Stimulated activated CD8-positive, alpha-beta memory T cell treated with anti-CD3 and anti-CD28 coated beads, Interleukin-7, amount 100 ng/mL, for 4 hours (primary cell): Measurements from ENCODE around the gene HUWE1.

Experiments
- DNase-seq, 2 donors: peaks; one replicate each; pipeline ENCODE4 v3.0.0-alpha.2; 2020; ENCODE audit warnings: low read depth in 2 of 2

The HUWE1 gene

GRCh38 chrX:53621418-53621986 lies 65.0 kb downstream of the HUWE1 start:
- no peak for DNase-seq

GRCh38 chrX:53616946-53617345 lies 69.6 kb downstream of the HUWE1 start:
- no peak for DNase-seq

DNA sequence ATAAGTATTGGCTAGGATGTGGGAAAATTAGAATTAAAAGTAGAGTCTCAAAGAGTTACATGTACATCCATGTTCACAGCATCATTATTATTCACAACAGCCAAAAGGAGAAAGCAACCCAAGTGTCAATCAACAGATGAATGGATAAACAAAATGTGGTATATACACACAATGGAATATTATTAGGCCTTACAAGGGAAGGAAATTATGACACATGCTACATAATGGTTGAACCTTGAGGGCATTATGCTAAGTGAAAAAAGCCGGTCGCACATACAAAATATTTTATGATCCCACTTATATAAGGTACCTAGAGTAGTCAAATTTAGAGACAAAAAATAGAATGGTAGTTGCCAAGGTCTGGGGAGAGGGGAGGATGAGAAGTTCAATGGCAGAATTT lies 80.1 kb downstream of the HUWE1 start:
- no peak for DNase-seq

DNA sequence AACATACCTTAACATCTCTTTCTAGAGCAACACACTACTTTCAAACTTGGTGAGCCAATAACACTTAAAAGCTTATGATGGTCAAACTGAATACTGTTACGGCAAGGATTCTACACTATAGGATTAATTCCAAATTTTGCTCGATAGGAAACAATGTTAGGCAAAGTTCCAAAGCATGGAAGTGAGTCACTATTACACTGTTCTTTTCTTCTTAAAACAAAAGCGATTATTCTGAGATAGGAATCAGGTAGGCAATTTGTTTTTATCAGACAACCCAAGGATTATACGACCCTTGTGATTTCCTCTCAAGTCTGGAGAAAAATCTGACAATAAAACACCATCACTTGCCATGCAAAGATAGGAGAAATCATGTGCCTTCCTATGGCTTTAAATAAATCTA lies 81.5 kb downstream of the HUWE1 start:
- DNase-seq = no peak

- DNase-seq = no peak
These were observed 86.6 kb downstream of the HUWE1 start for GRCh38 chrX:53599781-53600396.

DNA sequence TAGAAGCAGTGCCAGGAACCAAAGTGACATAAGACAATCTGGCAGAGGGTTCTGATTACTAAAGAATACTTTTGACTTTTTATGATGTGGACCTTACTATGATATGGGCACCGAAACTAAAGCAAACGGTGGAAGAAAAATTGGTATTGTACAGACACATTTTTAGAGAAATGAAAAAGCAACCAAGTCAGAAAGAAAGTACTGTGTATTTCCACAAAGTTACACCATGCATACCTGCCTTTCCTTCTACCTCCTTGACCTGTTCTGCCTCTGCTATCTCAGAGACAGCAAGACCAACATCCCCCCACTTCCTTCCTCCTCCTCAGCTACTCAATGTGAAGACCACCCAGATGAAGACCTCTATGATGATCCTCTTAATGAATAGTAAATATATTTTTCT lies 88.3 kb downstream of the HUWE1 start:
- DNase-seq = no peak

- no peak for DNase-seq
These were observed 91.2 kb downstream of the HUWE1 start for GRCh38 chrX:53595266-53595810.

DNA sequence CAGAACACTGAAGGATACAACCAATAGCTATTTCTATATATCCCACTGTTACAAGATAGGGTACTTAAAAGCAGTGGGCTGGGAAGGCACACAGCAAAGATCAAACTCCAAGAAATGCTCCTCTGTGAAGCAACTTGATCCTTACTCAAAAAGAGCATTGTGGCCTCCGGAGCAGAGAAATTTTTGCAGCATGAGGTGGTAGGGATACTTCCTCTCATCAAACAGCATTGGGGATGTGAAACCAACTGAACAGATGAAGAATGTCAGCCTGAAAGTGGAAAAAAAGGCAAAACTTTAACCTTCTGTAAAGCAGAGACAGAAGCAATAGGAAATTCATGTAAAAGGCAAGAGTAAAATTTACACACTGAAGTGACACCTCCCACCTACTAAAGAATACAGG lies 92.2 kb downstream of the HUWE1 start:
- no peak for DNase-seq

DNA sequence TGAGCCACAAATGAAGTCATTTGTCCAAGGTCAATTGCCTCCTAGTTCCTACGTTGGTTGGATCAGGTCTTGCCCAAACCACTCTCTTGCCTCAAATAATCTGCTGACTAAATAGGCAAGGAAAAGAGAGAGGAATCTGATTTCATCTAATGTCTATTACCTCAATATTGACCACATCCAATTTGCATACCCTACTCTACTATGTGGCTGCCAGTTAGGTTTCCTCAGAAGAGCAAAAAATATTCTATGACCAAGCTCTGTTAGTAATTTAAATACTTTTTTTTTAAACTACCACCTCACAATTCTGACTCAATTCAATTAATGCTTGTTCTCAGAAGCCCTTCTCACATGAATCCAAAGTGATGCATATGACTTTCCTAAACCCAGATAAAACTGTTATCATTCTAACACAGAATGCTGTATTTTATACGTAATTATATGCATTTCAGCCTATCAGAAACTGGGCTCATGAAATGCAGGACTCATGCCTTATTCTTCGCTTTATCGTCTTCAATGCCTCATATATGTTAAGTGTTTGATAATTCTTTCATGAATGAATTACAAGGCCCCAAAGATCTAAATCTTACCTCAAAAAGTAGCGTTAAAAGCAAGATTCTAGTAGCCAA lies 98.6 kb downstream of the HUWE1 start:
- no peak for DNase-seq

- no peak for DNase-seq
These were observed 101.6 kb downstream of the HUWE1 start for GRCh38 chrX:53584891-53585290.

DNA sequence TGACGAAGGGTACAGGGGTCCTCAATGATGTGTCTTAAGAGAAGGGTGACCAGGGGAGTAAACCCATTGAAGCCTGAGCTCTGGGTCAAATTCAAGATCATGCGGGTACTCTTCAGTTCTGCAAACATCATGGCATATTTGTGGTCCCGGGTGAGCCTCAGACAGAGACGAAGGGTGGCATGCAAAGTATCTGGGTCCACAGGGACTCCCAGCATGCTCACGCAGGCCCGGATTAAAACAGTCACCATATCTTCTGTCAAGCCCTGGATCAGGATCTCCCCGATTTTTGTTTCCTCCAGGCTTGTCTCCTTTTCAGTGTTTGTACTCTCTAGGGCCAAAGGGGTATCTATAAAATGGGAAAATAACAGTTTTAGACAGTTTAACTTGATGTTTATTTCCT lies 102.9 kb downstream of the HUWE1 start:
- no peak for DNase-seq

DNA sequence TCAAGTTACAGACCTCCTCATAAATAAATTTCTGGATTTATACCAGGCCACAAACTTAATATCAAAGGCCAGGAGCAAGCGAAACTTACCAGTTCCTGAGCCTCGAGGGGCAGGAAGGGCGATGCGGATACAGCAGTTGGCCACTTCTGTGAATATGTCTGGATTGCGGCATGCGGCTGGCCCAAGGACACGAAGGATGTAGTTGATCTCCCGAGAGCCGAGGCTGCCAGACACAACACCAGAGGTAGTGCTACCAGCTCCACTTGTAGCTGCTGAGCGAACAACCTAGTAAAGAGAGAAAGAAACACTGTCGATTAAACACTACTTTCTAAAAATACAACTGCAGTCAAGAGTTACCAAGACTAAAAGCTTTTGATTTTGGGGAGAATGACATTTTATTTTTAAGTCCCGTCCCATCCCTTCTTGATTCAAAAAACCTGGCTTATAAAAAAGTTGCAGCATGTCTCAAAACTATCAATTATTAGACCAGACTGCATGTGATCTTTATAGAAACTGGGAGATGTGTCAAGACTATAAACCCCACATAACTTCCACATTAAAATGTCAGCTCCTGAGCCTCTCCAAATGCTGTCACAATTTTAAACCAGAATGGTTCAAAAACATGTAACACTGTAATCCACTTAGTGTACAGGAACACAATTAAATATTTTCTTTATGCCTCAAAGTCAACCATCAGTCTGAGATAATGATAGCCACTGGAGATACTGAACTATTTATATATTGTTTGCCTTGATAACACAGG lies 105.6 kb downstream of the HUWE1 start:
- DNase-seq = no peak

- DNase-seq = no peak
These were observed 115.0 kb downstream of the HUWE1 start for GRCh38 chrX:53571494-53571893.

DNA sequence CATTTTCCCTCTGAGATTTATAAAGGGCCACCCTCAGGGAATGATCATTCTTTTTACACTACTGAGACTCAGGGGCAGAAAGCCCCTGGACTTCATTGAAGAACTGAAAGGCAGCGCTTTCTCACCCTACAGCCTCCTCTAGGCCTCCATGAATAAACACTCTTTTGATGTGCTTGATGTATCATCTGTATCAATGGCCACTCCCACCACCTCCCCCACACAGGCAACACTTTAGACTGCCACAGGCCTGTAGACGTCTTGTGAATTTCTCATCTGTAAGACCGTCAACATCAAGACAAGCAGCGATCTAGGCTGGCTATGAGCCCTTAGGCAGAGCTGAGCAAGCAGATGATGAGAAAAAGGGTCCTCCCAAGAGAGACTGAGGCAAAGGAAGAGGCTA lies 123.2 kb downstream of the HUWE1 start:
- no peak for DNase-seq

- no peak for DNase-seq
These were observed 124.6 kb downstream of the HUWE1 start for GRCh38 chrX:53561912-53562311.

DNA sequence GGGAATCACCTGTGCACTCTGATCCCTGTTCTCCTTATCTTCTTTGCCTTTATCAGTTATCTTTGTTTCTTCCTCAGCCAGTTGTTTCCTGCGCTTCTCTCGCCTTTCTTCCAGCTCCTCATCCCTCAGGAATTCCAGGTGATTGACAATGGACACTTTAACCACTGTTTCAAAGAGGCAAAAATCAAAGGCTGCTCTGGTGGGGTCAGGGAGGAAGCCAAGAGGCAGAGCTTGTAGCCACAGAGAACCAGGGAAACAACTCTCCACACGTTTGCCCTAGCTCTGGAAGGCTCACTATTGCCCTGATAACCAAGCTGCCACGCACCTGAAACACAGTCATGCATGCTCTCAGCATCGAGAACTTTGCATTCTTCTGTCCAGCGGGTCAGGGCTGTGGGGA lies 127.9 kb downstream of the HUWE1 start:
- no peak for DNase-seq

DNA sequence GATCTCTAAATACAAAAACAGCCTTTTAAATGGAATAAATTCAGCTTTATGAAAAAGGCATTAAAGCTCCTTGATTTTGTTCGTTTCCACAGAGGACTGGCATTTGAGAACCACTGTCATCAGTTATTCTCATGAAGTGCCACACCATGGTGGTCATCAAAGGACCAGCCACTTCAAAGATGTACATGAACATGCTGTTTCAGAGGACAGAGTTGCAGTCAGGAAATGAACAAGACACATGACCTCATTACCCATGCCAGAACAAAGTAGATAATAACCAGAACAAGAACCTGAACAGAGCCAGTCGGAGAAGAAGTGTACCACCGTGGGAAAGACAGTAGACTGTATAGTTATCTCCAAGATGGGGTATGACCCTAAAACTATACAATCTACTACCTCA lies 129.7 kb downstream of the HUWE1 start:
- no peak for DNase-seq

DNA sequence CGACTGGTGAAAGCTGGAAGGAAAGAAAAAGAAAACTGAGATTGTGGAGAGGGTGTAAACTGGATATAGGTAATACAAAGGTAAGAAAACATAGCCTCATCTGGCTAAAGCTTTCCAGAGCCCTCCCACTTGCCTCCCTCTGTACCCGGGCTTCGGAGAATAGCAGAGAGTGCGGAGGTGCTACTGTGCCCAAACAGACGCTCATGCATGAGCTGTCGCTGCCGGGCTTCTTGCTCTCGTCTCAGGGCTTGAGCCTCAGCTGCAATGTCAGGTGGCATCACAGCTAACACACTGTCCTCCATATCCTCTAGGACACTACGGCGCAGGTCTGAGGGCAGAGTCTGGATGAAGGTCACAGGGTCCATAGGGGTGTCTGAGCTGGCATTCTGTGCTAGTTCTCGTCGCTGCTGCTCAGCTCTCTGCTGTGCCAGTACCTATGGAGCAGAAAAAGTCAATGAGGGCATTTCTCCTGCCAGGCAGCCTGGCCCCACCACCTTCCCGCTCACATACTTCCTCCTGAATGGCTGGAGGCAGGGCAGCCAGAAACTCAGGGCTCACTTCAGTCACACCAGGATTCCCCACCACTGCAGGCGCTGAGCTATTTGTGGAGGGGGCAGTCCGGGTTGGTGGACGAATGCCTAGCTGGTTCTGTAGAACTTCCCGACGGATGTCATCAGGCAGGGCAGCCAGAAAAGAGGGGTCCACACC lies 135.6 kb downstream of the HUWE1 start:
- DNase-seq = no peak

GRCh38 chrX:53547668-53548067 lies 138.9 kb downstream of the HUWE1 start:
- DNase-seq = peak in 1 of 2 donors; percentile 30

DNA sequence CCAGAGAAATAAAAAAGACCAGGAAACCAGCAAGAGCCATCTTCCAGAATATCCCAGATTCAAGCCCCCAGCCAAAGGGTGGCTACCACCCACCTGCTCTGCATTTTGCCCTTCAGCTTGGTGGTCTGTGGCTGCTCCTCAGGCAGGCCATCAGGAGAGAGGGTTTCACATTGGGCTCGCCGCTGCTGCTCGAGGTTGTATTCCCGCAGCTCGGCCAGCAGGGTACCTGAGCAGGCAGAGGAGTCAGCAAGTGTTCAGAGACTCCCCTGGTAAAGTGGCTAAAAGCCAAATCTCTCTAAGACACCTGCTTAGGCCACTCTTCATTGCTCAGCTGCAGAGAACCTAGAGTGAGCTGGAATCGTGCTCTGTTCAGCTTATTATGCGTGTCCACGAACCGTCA lies 141.6 kb downstream of the HUWE1 start:
- DNase-seq = no peak

GRCh38 chrX:53538781-53539180 lies 147.7 kb downstream of the HUWE1 start:
- DNase-seq = no peak
